Adrenal gland (tissue), 12 donors: ENCODE measurements around the gene EPHA4. TPM values are rescaled to one million over a fixed set of nuclear protein-coding genes. Genes with fewer than 3 reads are reported as not detected.

Source experiments
- DNase-seq, 7 donors: peaks; one replicate each; pipeline ENCODE4 v3.0.0-alpha.2; 2019 to 2020
- H3K27ac ChIP-seq, 5 donors: fragments of 200-600 bp; sonication (generic) in 4 of 5; 1 replicate in 3 of 5; 2 replicates in 2 of 5; pipeline versions ENCODE4 v1.5.1 to v1.8.0; 2016 to 2020; ENCODE audit warnings: mild to moderate bottlenecking in 1 of 5
- H3K27me3 ChIP-seq: fragments of 200-600 bp; 2 replicates; pipeline ENCODE4 v1.8.0; 2021
- H3K36me3 ChIP-seq, 2 donors: fragments of 200-600 bp; replicated peaks in 1 of 2; 1 replicate in 1 of 2; 2 replicates in 1 of 2; pipeline versions ENCODE4 v1.5.1 to v1.8.0; 2018 to 2022
- H3K4me1 ChIP-seq, 2 donors: fragments of 200-600 bp; replicated peaks in 1 of 2; 1 replicate in 1 of 2; 2 replicates in 1 of 2; pipeline versions ENCODE4 v1.5.1 to v1.8.0; 2018 to 2021
- H3K4me3 ChIP-seq, 4 donors: fragments of 200-600 bp; sonication (generic) in 3 of 4; one replicate each; pipeline ENCODE4 v1.5.1; 2016 to 2018
- H3K9me3 ChIP-seq, 3 donors: fragments of 200-600 bp; sonication (generic) in 1 of 3; replicated peaks in 1 of 3; 1 replicate in 2 of 3; 2 replicates in 1 of 3; pipeline versions ENCODE4 v1.5.1 to v1.8.0; 2016 to 2021
- POLR2A ChIP-seq, 2 donors: fragments of 450-650 bp; IDR thresholded peaks; one replicate each; pipeline ENCODE4 v1.6.1; 2017; ENCODE audit warnings: antibody characterized with exemption in 2 of 2, mild to moderate bottlenecking in 2 of 2, moderate library complexity in 1 of 2
- WGBS, 4 donors: extraction: QIAGEN DNeasy Blood & Tissue Kit in 2 of 4; methylation state at CpG; one replicate each; pipeline versions ENCODE4 v1.1.5 to v1.1.7; 2013 to 2017; 5-methylcytosine and 5-hydroxymethylcytosine counted together
- intact Hi-C, 2 donors: fragments of 100-400 bp; cut with DNase I; formaldehyde crosslinking; loops; one replicate each; pipeline versions ENCODE4 v1.14.1 to v1.15.0; 2022 to 2023
- polyA plus RNA-seq, 3 donors: library from polyadenylated mRNA; stranded (reverse); fragments of 200-250 nt in 2 of 3; fragments of 350-450 nt in 1 of 3; fragmentation: Illumina TruSeq in 1 of 3; extraction: RNeasy Lipid Tissue Mini Kit (QIAGEN cat#74804) in 1 of 3; gene quantifications; one replicate each; pipeline ENCODE4 v1.2.3, GENCODE V29; 2013 to 2014
- total RNA-seq, 9 donors: library from RNA; depleted of rRNA in 4 of 9; stranded (reverse); fragments of >200 nt in 4 of 9; fragments of 120-200 nt in 1 of 9; fragmentation: NEBNext Ultra II Directional in 1 of 9; extraction: Animal tissue kit (Norgen Biotek cat#: 25700) in 1 of 9; gene quantifications; one replicate each; pipeline versions ENCODE4 v1.1.0 to v1.2.4, GENCODE V29; 2013 to 2023
- TF ChIP-seq, protein P1 (sequence below), 6 experiments: fragments of 450-650 bp in 4 of 6; fragments of 200-600 bp in 2 of 6; sonication (generic) in 1 of 6; IDR thresholded peaks; 1 replicate in 5 of 6; 2 replicates in 1 of 6; pipeline versions ENCODE4 v1.5.1 to v1.8.0; 2016 to 2021; ENCODE audit warnings: antibody characterized with exemption in 6 of 6, mild to moderate bottlenecking in 2 of 6, moderate library complexity in 1 of 6
- donor health status: healthy with polysubstance abuse.
- donor health status: Bipolar disorder and iron deficiency.
- donor health status: DM: yes; HTN: yes; CAD: no.
- donor health status: DM: no; HTN: no; CAD: no.
- donor health status: DM: no; HTN: no; CAD: no.
- donor health status: DM: yes; HTN: yes; CAD: no.

The EPHA4 gene
- total and polyA plus RNA-seq, 12 donors: 3.0 to 72.9 (median 12.1) TPM

- WGBS, 4 donors: 75 to 86% (median 83%) methylated on average over 3 of the region's 3 CpGs
- Histone ChIP-seq H3K4me3 (no peak overlapping the region), H3K9me3 (no peaks in the 10 kb centered on the region), H3K4me1 (no peaks in the 10 kb centered on the region), H3K36me3 (no peaks in the 10 kb centered on the region), H3K27ac (no peak overlapping the region), H3K27me3 (no peaks in the 10 kb centered on the region)
- DNase-seq: no peak
- TF ChIP-seq, protein P1, sequence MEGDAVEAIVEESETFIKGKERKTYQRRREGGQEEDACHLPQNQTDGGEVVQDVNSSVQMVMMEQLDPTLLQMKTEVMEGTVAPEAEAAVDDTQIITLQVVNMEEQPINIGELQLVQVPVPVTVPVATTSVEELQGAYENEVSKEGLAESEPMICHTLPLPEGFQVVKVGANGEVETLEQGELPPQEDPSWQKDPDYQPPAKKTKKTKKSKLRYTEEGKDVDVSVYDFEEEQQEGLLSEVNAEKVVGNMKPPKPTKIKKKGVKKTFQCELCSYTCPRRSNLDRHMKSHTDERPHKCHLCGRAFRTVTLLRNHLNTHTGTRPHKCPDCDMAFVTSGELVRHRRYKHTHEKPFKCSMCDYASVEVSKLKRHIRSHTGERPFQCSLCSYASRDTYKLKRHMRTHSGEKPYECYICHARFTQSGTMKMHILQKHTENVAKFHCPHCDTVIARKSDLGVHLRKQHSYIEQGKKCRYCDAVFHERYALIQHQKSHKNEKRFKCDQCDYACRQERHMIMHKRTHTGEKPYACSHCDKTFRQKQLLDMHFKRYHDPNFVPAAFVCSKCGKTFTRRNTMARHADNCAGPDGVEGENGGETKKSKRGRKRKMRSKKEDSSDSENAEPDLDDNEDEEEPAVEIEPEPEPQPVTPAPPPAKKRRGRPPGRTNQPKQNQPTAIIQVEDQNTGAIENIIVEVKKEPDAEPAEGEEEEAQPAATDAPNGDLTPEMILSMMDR (IDR thresholded peaks at IDR 0.05): no peak
- TF ChIP-seq POLR2A (IDR thresholded peaks at IDR 0.05): no peak
- intact Hi-C loops: no loop called here
These were observed 36.3 kb upstream of the EPHA4 start for GRCh38 chr2:221608442-221608841.

GRCh38 chr2:221606424-221606823, 34.3 kb upstream of the EPHA4 start:
- no peak overlapping the region for H3K27ac ChIP-seq
- no peak for TF ChIP-seq POLR2A (IDR thresholded peaks at IDR 0.05)
- TF ChIP-seq, protein P1 (IDR thresholded peaks at IDR 0.05): no peak
- no peak overlapping the region for H3K4me3 ChIP-seq
- DNase-seq: no peak
- no peaks in the 10 kb centered on the region for H3K9me3 ChIP-seq
- H3K36me3 ChIP-seq: no peaks in the 10 kb centered on the region
- H3K4me1 ChIP-seq: no peaks in the 10 kb centered on the region
- intact Hi-C loops: no loop called here
- no peaks in the 10 kb centered on the region for H3K27me3 ChIP-seq
- WGBS, 4 donors: 71 to 81% (median 73%) methylated on average over 6 of the region's 6 CpGs

DNA sequence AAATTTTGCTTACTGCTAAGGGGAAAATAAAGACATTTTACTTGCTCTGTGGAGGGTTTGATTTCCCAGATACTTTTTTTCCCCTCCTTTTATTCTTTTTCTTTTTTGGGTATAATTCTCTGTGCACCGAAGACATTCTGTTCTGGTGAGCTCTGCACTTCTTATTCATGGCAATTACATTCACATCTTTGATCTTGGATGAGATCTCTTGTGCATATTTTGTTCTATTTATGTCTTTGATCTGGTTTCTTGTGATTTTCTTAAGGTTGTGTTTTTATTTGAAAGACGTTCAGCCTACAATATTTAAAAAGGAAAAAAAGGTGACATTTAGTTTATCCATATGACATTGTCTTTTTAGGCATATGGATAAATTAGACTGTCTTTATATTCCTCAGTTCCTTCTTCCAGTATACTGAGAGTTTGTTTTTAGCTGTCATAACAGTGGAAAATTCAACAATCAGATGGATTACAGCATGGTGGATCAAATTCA, 33.7 kb upstream of the EPHA4 start:
- no peak overlapping the region for H3K4me3 ChIP-seq
- H3K9me3 ChIP-seq: no peaks in the 10 kb centered on the region
- TF ChIP-seq, protein P1 (IDR thresholded peaks at IDR 0.05): no peak
- no peak for TF ChIP-seq POLR2A (IDR thresholded peaks at IDR 0.05)
- H3K27ac ChIP-seq: no peak overlapping the region
- 62 to 76% (median 69%) methylated on average over 2 of the region's 2 CpGs for WGBS, 4 donors
- H3K27me3 ChIP-seq: no peaks in the 10 kb centered on the region
- no peaks in the 10 kb centered on the region for H3K4me1 ChIP-seq
- no peak for DNase-seq
- H3K36me3 ChIP-seq: no peaks in the 10 kb centered on the region
- intact Hi-C loops: no loop called here

DNA sequence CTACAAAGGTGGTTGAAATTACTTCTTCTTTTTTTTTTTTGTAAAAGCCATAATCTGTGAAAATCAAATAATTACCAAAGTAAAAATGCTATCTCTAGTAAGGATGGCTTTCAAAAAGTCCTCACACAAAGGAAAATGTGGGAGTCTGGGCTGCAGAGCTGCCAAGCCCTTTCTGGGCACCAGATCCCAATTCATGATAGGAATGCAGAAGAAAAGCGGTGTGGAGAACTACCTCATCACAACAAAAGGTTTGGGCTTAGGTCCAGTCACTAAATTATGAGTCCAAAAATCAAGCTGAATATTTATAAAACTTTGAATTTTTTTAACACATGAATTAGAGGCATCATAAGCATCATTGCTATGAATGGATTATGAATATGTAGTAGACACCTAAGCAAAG, 30.8 kb upstream of the EPHA4 start:
- Histone ChIP-seq H3K27ac (no peak overlapping the region), H3K36me3 (no peaks in the 10 kb centered on the region), H3K27me3 (no peaks in the 10 kb centered on the region), H3K4me1 (no peaks in the 10 kb centered on the region), H3K4me3 (no peak overlapping the region), H3K9me3 (no peaks in the 10 kb centered on the region)
- TF ChIP-seq, protein P1 (IDR thresholded peaks at IDR 0.05): no peak
- TF ChIP-seq POLR2A (IDR thresholded peaks at IDR 0.05): no peak
- intact Hi-C loops: no loop called here
- DNase-seq: no peak
- 83 to 95% (median 83%) methylated on average over 1 of the region's 1 CpG for WGBS, 4 donors
